ENCODE measurements around the gene COMTD1.

The COMTD1 gene

GRCh38 chr10:75276069-75276872, 40.5 kb upstream of the COMTD1 start:
- no peak for DNase-seq (ENCODE audit: low read depth)
- TF ChIP-seq, protein P1, sequence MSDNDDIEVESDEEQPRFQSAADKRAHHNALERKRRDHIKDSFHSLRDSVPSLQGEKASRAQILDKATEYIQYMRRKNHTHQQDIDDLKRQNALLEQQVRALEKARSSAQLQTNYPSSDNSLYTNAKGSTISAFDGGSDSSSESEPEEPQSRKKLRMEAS (IDR thresholded peaks at IDR 0.05; ENCODE audit: low read depth, low read length), result no peak
- no peak for TF ChIP-seq POLR2A (IDR thresholded peaks at IDR 0.05; ENCODE audit: extremely low read depth, insufficient read length)
- TF ChIP-seq, protein P2, sequence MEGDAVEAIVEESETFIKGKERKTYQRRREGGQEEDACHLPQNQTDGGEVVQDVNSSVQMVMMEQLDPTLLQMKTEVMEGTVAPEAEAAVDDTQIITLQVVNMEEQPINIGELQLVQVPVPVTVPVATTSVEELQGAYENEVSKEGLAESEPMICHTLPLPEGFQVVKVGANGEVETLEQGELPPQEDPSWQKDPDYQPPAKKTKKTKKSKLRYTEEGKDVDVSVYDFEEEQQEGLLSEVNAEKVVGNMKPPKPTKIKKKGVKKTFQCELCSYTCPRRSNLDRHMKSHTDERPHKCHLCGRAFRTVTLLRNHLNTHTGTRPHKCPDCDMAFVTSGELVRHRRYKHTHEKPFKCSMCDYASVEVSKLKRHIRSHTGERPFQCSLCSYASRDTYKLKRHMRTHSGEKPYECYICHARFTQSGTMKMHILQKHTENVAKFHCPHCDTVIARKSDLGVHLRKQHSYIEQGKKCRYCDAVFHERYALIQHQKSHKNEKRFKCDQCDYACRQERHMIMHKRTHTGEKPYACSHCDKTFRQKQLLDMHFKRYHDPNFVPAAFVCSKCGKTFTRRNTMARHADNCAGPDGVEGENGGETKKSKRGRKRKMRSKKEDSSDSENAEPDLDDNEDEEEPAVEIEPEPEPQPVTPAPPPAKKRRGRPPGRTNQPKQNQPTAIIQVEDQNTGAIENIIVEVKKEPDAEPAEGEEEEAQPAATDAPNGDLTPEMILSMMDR (IDR thresholded peaks at IDR 0.05; ENCODE audit: low read depth, low read length), result no peak
- TF ChIP-seq MYC (IDR thresholded peaks at IDR 0.05; ENCODE audit: low read depth, low read length), result no peak
- H3K4me3 ChIP-seq (ENCODE audit: low read depth, low read length), result no peak overlapping the region

GRCh38 chr10:75272896-75273295, 37.1 kb upstream of the COMTD1 start:
- TF ChIP-seq, protein P1 (IDR thresholded peaks at IDR 0.05; ENCODE audit: low read depth, low read length), result no peak
- no peak for TF ChIP-seq POLR2A (IDR thresholded peaks at IDR 0.05; ENCODE audit: extremely low read depth, insufficient read length)
- TF ChIP-seq MYC (IDR thresholded peaks at IDR 0.05; ENCODE audit: low read depth, low read length), result no peak
- TF ChIP-seq, protein P2 (IDR thresholded peaks at IDR 0.05; ENCODE audit: low read depth, low read length), result no peak
- no peak overlapping the region for H3K4me3 ChIP-seq (ENCODE audit: low read depth, low read length)
- DNase-seq (ENCODE audit: low read depth), result no peak

- DNase-seq (ENCODE audit: low read depth), result no peak
- no peak overlapping the region for H3K4me3 ChIP-seq (ENCODE audit: low read depth, low read length)
- no peak for TF ChIP-seq POLR2A (IDR thresholded peaks at IDR 0.05; ENCODE audit: extremely low read depth, insufficient read length)
- TF ChIP-seq, protein P1 (IDR thresholded peaks at IDR 0.05; ENCODE audit: low read depth, low read length), result no peak
- TF ChIP-seq MYC (IDR thresholded peaks at IDR 0.05; ENCODE audit: low read depth, low read length), result no peak
- TF ChIP-seq, protein P2 (IDR thresholded peaks at IDR 0.05; ENCODE audit: low read depth, low read length), result no peak
Observed at GRCh38 chr10:75272094-75272493, 36.3 kb upstream of the COMTD1 start.

- peak; percentile 51 for DNase-seq (ENCODE audit: low read depth)
- H3K4me3 ChIP-seq (ENCODE audit: low read depth, low read length), result no peak overlapping the region
- TF ChIP-seq, protein P1 (IDR thresholded peaks at IDR 0.05; ENCODE audit: low read depth, low read length), result no peak
- TF ChIP-seq, protein P2 (IDR thresholded peaks at IDR 0.05; ENCODE audit: low read depth, low read length), result no peak
- no peak for TF ChIP-seq MYC (IDR thresholded peaks at IDR 0.05; ENCODE audit: low read depth, low read length)
- TF ChIP-seq POLR2A (IDR thresholded peaks at IDR 0.05; ENCODE audit: extremely low read depth, insufficient read length), result no peak
Observed at GRCh38 chr10:75269605-75270004, 33.8 kb upstream of the COMTD1 start.

GRCh38 chr10:75266945-75267344, 31.2 kb upstream of the COMTD1 start:
- DNase-seq (ENCODE audit: low read depth), result no peak
- H3K4me3 ChIP-seq (ENCODE audit: low read depth, low read length), result no peak overlapping the region
- TF ChIP-seq MYC (IDR thresholded peaks at IDR 0.05; ENCODE audit: low read depth, low read length) (no peak), POLR2A (IDR thresholded peaks at IDR 0.05; ENCODE audit: extremely low read depth, insufficient read length) (no peak)
- TF ChIP-seq, protein P2 (IDR thresholded peaks at IDR 0.05; ENCODE audit: low read depth, low read length), result no peak
- TF ChIP-seq, protein P1 (IDR thresholded peaks at IDR 0.05; ENCODE audit: low read depth, low read length), result no peak

All from NB4 (cell line).